HEK293 (cell line): Measurements from ENCODE around the gene ZMYND10.
A peak's percentile ranks its signal among the peaks of the same experiment; 100 is the strongest.

Experiments used
- HOXC10 ChIP-seq: sonication (generic); formaldehyde crosslinking; IDR thresholded peaks from 2 replicates; pipeline ENCODE4 v1.8.1; 2023; ENCODE audit warnings: mild to moderate bottlenecking, missing genetic modification reagents
- KLF10 ChIP-seq: fragments of 450-650 bp; IDR thresholded peaks from 2 replicates; pipeline ENCODE4 v1.5.1; 2018; ENCODE audit warnings: missing biosample characterization, mild to moderate bottlenecking, missing genetic modification characterization
- OSR2 ChIP-seq: fragments of 450-650 bp; formaldehyde crosslinking; IDR thresholded peaks from 2 replicates; pipeline ENCODE4 v1.5.1; 2016; ENCODE audit warnings: missing biosample characterization, missing genetic modification characterization
- SP2 ChIP-seq: fragments of 450-650 bp; formaldehyde crosslinking; IDR thresholded peaks from 2 replicates; pipeline ENCODE4 v1.5.1; 2016; ENCODE audit warnings: missing biosample characterization, missing genetic modification characterization
- ZBTB11 ChIP-seq: fragments of 450-650 bp; formaldehyde crosslinking; conservative IDR thresholded peaks from 2 replicates; pipeline ENCODE4 v1.5.1; 2016; ENCODE audit warnings: low read depth, missing biosample characterization, missing genetic modification characterization
- ZBTB21 ChIP-seq: fragments of 450-650 bp; formaldehyde crosslinking; IDR thresholded peaks from 2 replicates; pipeline ENCODE4 v1.5.1; 2017; ENCODE audit warnings: missing biosample characterization, missing genetic modification characterization
- ZBTB26 ChIP-seq: fragments of 450-650 bp; formaldehyde crosslinking; optimal IDR thresholded peaks from 2 replicates; pipeline ENCODE3; 2016; ENCODE audit warnings: missing biosample characterization, mild to moderate bottlenecking, missing genetic modification characterization
- ZFHX2 ChIP-seq: fragments of 450-650 bp; formaldehyde crosslinking; conservative IDR thresholded peaks from 2 replicates; pipeline ENCODE4 v1.5.1; 2016; ENCODE audit warnings: missing biosample characterization, missing genetic modification characterization
- ZNF10 ChIP-seq: fragments of 450-650 bp; formaldehyde crosslinking; IDR thresholded peaks from 2 replicates; pipeline ENCODE4 v1.5.1; 2017; ENCODE audit warnings: missing biosample characterization, missing genetic modification characterization
- ZNF16 ChIP-seq: fragments of 450-650 bp; formaldehyde crosslinking; IDR thresholded peaks from 2 replicates; pipeline ENCODE4 v1.5.1; 2016; ENCODE audit warnings: low read depth, missing biosample characterization, missing genetic modification characterization
- ZNF2 ChIP-seq: fragments of 450-650 bp; formaldehyde crosslinking; IDR thresholded peaks from 2 replicates; pipeline ENCODE4 v1.5.1; 2016; ENCODE audit warnings: missing biosample characterization, missing genetic modification characterization
- ZNF202 ChIP-seq: fragments of 450-650 bp; formaldehyde crosslinking; IDR thresholded peaks from 2 replicates; pipeline ENCODE4 v1.5.1; 2016; ENCODE audit warnings: missing biosample characterization, missing genetic modification characterization, borderline replicate concordance
- ZNF24 ChIP-seq: fragments of 450-650 bp; formaldehyde crosslinking; IDR thresholded peaks from 2 replicates; pipeline ENCODE4 v1.5.1; 2016; ENCODE audit warnings: missing biosample characterization, missing genetic modification characterization
- ZNF518A ChIP-seq: fragments of 450-650 bp; formaldehyde crosslinking; conservative IDR thresholded peaks from 2 replicates; pipeline ENCODE4 v1.5.1; 2016; ENCODE audit warnings: low read depth, missing biosample characterization, missing genetic modification characterization
- ZNF610 ChIP-seq: fragments of 450-650 bp; formaldehyde crosslinking; IDR thresholded peaks from 2 replicates; pipeline ENCODE4 v1.5.1; 2016; ENCODE audit warnings: missing biosample characterization, missing genetic modification characterization, borderline replicate concordance
- ZNF629 ChIP-seq: fragments of 450-650 bp; formaldehyde crosslinking; IDR thresholded peaks from 2 replicates; pipeline ENCODE4 v1.5.1; 2017; ENCODE audit warnings: missing biosample characterization, missing genetic modification characterization
- ZNF785 ChIP-seq: fragments of 450-650 bp; formaldehyde crosslinking; IDR thresholded peaks from 2 replicates; pipeline ENCODE4 v1.5.1; 2016; ENCODE audit warnings: missing biosample characterization, missing genetic modification characterization
- TF ChIP-seq, protein P1 (sequence below): fragments of 450-650 bp; formaldehyde crosslinking; IDR thresholded peaks from 2 replicates; pipeline ENCODE4 v1.5.1; 2016; ENCODE audit warnings: missing biosample characterization, missing genetic modification characterization
- TF ChIP-seq, protein P2 (sequence below): fragments of 450-650 bp; formaldehyde crosslinking; IDR thresholded peaks from 2 replicates; pipeline ENCODE4 v1.5.1; 2016; ENCODE audit warnings: missing biosample characterization, missing genetic modification characterization
- TF ChIP-seq, protein P3 (sequence below): fragments of 450-650 bp; formaldehyde crosslinking; IDR thresholded peaks from 2 replicates; pipeline ENCODE4 v1.5.1; 2016; ENCODE audit warnings: missing biosample characterization, missing genetic modification characterization, borderline replicate concordance

ZMYND10 gene

GRCh38 chr3:50298836-50299637 lies 46.5 kb downstream of the ZMYND10 start, which contains the start of the genes HYAL3 and NAA80 (continued):
- TF ChIP-seq ZBTB11 (peak; percentile 14; the same call in 1 of the 2 replicates), ZFHX2 (tag by site-specific recombination) (0 out of 2 replicates have a peak, but pooled peaks have one; percentile 8), ZNF10 (tag by site-specific recombination) (no peak), ZNF2 (tag by site-specific recombination) (peak; percentile 73; the same call in 1 of the 2 replicates), ZNF202 (no peak), ZNF16 (no peak), HOXC10 (CRISPR knock-in tag) (no peak), SP2 (tag by site-specific recombination) (peak; percentile 96), ZNF610 (tag by site-specific recombination) (0 out of 2 replicates have a peak, but pooled peaks have one; percentile 26), KLF10 (tag by site-specific recombination) (peak; percentile 85), ZNF785 (tag by site-specific recombination) (peak; percentile 50; the same call in 1 of the 2 replicates), ZNF24 (peak; percentile 85), ZNF518A (tag by site-specific recombination) (no peak), ZBTB26 (tag by site-specific recombination) (peak; percentile 85), ZBTB21 (tag by site-specific recombination) (peak; percentile 85), OSR2 (tag by site-specific recombination) (no peak), ZNF629 (tag by site-specific recombination) (peak; percentile 90)
- TF ChIP-seq, protein P1, sequence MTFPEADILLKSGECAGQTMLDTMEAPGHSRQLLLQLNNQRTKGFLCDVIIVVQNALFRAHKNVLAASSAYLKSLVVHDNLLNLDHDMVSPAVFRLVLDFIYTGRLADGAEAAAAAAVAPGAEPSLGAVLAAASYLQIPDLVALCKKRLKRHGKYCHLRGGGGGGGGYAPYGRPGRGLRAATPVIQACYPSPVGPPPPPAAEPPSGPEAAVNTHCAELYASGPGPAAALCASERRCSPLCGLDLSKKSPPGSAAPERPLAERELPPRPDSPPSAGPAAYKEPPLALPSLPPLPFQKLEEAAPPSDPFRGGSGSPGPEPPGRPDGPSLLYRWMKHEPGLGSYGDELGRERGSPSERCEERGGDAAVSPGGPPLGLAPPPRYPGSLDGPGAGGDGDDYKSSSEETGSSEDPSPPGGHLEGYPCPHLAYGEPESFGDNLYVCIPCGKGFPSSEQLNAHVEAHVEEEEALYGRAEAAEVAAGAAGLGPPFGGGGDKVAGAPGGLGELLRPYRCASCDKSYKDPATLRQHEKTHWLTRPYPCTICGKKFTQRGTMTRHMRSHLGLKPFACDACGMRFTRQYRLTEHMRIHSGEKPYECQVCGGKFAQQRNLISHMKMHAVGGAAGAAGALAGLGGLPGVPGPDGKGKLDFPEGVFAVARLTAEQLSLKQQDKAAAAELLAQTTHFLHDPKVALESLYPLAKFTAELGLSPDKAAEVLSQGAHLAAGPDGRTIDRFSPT (tag by site-specific recombination) = peak; percentile 87
- TF ChIP-seq, protein P2, sequence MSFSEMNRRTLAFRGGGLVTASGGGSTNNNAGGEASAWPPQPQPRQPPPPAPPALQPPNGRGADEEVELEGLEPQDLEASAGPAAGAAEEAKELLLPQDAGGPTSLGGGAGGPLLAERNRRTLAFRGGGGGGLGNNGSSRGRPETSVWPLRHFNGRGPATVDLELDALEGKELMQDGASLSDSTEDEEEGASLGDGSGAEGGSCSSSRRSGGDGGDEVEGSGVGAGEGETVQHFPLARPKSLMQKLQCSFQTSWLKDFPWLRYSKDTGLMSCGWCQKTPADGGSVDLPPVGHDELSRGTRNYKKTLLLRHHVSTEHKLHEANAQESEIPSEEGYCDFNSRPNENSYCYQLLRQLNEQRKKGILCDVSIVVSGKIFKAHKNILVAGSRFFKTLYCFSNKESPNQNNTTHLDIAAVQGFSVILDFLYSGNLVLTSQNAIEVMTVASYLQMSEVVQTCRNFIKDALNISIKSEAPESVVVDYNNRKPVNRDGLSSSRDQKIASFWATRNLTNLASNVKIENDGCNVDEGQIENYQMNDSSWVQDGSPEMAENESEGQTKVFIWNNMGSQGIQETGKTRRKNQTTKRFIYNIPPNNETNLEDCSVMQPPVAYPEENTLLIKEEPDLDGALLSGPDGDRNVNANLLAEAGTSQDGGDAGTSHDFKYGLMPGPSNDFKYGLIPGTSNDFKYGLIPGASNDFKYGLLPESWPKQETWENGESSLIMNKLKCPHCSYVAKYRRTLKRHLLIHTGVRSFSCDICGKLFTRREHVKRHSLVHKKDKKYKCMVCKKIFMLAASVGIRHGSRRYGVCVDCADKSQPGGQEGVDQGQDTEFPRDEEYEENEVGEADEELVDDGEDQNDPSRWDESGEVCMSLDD (tag by site-specific recombination) = peak; percentile 75
- TF ChIP-seq, protein P3, sequence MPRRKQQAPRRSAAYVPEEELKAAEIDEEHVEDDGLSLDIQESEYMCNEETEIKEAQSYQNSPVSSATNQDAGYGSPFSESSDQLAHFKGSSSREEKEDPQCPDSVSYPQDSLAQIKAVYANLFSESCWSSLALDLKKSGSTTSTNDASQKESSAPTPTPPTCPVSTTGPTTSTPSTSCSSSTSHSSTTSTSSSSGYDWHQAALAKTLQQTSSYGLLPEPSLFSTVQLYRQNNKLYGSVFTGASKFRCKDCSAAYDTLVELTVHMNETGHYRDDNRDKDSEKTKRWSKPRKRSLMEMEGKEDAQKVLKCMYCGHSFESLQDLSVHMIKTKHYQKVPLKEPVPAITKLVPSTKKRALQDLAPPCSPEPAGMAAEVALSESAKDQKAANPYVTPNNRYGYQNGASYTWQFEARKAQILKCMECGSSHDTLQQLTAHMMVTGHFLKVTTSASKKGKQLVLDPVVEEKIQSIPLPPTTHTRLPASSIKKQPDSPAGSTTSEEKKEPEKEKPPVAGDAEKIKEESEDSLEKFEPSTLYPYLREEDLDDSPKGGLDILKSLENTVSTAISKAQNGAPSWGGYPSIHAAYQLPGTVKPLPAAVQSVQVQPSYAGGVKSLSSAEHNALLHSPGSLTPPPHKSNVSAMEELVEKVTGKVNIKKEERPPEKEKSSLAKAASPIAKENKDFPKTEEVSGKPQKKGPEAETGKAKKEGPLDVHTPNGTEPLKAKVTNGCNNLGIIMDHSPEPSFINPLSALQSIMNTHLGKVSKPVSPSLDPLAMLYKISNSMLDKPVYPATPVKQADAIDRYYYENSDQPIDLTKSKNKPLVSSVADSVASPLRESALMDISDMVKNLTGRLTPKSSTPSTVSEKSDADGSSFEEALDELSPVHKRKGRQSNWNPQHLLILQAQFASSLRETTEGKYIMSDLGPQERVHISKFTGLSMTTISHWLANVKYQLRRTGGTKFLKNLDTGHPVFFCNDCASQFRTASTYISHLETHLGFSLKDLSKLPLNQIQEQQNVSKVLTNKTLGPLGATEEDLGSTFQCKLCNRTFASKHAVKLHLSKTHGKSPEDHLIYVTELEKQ (tag by site-specific recombination) = peak; percentile 52; the same call in 1 of the 2 replicates
